ENCODE data around the gene CRIM1.

CRIM1 gene

GRCh38 chr2:36582951-36583350 is 227.4 kb downstream of the CRIM1 start:
- DNase-seq, result no peak

- no peak for DNase-seq
Measured at GRCh38 chr2:36584148-36584794, 228.7 kb downstream of the CRIM1 start.

DNA sequence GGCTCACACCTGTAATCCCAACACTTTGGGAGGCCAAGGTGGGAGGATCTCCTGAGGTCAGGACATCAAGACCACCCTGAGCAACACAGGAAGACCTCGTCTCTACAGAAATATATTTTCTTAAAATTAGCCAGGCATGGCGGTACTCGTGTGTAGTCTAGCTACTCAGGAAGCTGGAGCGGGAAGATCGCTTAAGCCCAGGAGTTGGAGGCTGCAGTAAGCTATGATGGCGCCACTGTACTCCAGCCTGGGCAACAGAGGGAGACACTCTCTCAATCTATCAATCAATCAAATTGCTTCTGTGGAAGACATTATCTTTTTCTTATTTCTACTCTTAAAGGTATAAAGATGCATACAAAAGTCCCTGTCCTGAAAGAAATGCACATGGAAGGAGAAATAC is 231.1 kb downstream of the CRIM1 start:
- DNase-seq, result no peak

DNA sequence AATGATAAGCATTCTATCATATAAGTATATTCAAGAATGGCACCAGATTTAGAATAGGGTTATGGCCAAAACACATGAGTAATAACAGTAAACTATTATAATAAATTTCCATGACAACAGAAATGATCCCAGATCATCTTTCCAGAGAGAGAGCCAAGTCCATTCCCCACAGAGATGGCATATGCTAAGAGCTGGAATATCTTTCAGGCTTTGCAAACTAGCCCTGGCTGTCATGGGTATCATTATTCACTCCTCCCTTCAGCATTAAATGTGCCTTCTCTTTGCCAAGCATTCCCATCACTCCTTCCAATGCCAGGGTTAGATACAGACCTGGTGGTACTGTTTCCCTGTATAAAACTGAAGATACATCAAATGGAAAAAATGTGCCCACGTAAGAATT is 231.5 kb downstream of the CRIM1 start:
- DNase-seq, result peak in 1 of 14 donors; percentile 90

- DNase-seq, result no peak
Measured at GRCh38 chr2:36587556-36587955, 232.0 kb downstream of the CRIM1 start.

DNA sequence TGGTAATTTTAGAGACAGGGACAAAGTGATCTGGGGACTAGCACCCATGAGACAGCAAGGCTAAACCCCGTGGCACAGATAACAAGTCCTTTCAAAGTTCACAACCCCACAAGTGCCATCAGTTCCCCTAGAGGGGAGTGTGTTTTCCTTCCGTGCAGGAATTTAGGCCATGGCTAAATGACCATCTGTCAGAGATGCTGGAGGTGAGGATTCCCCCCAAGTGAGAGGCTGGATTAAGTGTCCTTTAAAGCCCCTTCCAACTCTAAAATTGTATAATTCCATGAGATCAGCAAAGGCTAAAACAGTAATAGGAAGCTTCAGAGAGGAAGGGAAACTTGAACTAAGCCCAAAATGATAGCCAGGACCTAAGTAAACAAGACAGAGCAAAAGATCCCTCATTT is 233.7 kb downstream of the CRIM1 start:
- DNase-seq, result peak in 8 of 14 donors; percentile 3 to 91 (median 10)

GRCh38 chr2:36594849-36595248 is 239.3 kb downstream of the CRIM1 start:
- DNase-seq, result no peak

DNA sequence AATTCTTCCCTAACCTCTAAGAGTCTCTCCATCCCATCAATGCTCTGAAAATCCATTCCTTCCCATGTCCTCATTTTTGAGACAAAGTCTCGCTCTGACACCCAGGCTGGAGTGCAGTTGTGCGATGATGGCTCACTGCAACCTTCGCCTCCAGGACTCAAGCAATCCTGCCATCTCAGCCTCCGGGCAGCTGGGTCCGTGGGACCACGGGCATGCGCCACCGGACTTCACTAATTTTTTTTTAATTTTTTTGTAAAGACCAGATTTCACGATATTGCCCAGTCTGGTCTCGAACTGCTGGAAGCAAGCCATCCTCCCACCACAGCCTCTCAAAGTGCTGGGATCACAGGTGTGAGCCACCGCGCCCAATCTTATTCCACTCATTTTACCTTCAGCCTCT is 240.8 kb downstream of the CRIM1 start:
- no peak for DNase-seq

GRCh38 chr2:36597003-36597531 is 241.5 kb downstream of the CRIM1 start:
- DNase-seq, result peak in 1 of 14 donors; percentile 69

GRCh38 chr2:36597532-36598377 is 242.2 kb downstream of the CRIM1 start, which contains the start of gene FEZ2:
TSS of gene FEZ2 (minus strand) at chr2:36598168. CDS start at chr2:36598142, 26 bp downstream.
- peak; percentile 11 to 78 (median 65) for DNase-seq
